SIG-M5 (cell line): ENCODE results near the gene RARG.
A peak's percentile ranks its signal among the peaks of the same experiment; 100 is the strongest.

Experiments used
- DNase-seq: peaks from one replicate; lab custom pipeline; 2025; lab: John Stamatoyannopoulos, UW

The RARG gene

GRCh38 chr12:53223389-53224060 lies 8.5 kb downstream of the RARG start:
- DNase-seq, result no peak

GRCh38 chr12:53222806-53223261 lies 9.2 kb downstream of the RARG start:
- no peak for DNase-seq

GRCh38 chr12:53222170-53222721 lies 9.8 kb downstream of the RARG start:
- no peak for DNase-seq

GRCh38 chr12:53221203-53222080 lies 10.6 kb downstream of the RARG start:
- no peak for DNase-seq

DNA sequence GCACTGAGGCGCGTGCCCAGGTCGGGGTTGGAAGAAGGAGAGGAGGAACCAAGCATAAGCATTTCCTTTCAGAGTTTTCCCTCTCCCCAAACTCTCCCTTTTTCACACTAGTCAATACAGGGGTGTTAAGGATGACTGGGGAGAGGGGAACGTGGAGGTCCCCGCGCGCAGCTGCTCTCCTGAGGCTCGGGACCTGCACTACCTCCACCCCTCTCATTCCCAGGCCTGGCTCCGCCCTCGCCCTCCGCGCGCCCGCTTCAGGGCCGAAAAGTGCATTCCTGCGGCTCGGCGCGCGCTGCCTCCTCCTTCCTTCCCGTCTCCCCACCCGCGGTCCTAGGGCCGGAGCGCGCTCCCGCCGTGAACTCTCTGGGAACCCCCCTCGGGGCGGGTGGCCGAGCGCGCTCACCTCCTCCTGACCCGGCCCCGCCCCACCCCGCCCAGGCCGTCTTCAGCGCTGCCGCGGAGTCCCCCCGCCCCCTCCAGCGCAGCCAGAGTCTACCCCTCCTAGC lies 11.3 kb downstream of the RARG start:
- DNase-seq, result peak; percentile 45

GRCh38 chr12:53219956-53220693 lies 11.9 kb downstream of the RARG start:
- no peak for DNase-seq

DNA sequence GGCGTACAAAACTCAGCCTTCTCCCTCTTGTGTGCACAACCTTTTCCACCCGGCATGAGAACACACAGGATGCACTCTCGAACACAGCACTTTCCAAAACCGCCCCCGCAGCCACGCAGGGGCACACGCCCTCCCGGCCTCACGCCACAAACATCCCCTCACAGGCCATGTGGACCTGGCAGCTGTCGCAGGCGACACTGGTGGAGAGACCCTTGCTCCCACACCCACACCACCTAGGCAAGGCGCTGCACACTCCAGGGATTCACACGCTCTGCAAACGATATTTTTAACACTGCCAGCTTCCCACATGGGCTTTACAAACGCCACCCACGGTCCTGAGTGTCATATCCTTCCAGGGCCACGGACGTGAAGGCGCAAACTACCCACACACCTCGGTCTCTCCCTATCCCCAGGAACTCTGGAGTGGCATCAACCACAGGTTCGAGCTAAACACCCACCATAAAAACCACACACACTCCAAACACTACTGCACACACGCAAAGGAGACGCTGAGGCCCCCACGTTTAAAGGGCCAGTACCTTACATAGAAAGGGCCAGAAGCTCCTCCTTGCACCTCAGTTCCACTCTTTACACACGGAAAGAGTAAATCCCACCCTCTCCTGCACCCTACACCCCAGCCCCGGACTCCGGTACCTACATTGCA lies 12.6 kb downstream of the RARG start:
- no peak for DNase-seq

DNA sequence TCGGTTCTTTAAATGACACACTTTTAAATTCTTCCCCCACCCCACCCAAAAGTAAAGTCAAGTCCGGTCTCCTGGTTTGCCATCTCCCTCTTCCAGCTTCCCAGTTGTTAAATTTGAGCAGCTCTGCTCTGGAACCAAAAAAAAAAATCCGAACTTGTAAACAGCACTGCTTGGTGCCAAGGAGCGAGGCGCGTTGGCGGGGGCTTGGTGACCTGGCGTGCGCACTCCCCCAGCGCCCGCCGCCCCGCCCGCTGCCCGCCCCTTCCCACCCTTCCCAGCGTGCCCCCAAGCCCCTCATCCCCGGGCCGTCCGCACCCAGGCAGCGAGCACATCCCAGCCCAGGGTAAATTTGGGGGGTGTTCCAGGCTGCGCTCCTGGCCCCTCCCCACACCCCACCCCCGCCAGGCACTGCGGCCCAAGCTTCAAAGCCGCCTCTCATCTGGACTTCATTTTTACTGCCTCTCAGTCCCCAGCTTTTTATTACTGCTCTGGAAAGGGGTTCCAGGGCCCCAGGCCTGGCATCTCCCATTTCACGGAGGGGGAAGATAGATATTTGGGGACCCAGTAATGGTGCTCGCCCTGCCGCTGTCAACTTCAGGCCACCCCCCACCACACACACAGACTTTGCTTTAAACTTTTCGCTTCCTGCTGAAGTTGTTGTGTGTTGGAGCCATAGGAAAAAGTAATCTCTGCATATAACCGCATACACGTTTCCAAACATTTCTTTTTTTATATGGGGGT lies 13.3 kb downstream of the RARG start:
- DNase-seq, result no peak

- no peak for DNase-seq
These were observed 14.1 kb downstream of the RARG start for GRCh38 chr12:53217931-53218307.

- no peak for DNase-seq
These were observed 14.7 kb downstream of the RARG start for GRCh38 chr12:53217051-53217930.

- no peak for DNase-seq
These were observed 16.5 kb downstream of the RARG start for GRCh38 chr12:53215497-53215896.

- no peak for DNase-seq
These were observed 17.1 kb downstream of the RARG start for GRCh38 chr12:53214687-53215455.

DNA sequence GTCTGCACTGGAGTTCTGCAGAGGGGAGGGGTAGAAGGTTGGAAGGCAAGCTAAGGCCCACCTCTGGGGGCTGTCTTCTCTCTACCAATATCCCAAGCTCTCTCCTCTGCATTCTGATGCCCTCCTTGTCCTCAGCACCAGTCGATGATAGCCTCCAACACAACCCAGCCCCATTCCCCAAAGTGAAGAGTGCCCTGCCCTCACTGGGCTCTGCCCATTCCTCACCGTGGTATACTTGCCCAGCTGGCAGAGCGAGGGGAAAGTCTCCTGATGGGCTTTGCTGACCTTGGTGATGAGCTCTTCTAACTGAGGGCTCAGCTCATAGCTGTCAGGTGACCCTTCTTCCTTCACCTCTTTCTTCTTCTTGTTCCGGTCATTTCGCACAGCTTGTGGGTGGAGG lies 17.8 kb downstream of the RARG start:
- DNase-seq, result no peak

- DNase-seq, result no peak
These were observed 18.7 kb downstream of the RARG start for GRCh38 chr12:53213348-53213747.

- no peak for DNase-seq
These were observed 19.1 kb downstream of the RARG start for GRCh38 chr12:53212931-53213330.

DNA sequence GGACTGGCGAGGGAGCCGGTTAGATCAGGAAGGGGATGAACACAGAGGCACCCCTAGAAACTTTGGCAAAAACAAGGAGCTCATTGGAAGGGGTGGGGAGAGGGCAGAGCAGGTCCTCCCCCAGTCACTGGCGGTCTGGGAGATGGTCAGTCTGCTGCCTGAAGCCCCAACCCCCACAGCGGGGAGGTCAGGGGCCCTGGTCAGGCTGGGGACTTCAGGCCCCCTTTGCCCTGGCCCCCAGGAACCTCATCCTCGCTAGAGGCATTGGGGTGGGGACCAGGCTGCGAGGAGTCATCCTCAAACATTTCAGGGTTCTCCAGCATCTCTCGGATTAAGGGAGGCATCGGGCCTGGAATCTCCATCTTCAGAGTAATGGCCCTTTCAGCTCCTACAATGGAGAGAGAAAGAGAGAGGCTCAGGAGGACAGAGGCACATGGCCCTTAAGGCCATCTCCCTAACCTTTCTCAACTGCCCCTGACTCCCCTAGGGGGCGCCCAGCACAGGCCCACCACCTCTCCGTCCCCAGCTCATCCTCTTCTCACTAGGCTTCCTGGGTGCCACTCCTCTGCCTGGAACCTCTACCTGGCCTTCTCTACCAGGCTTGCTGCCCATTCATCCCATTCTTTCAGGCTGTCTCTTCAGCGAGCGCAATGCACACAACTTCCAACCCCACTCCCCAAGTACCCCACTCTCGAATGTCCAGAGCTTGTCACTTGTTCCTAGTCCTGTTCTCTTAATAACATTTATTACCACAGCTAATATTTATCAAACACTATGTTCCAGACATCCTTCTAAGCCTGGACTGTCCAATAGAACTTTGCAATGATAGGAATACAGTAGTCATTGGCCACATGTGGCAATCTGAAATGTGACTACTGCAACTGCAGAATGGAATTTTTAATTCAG lies 20.3 kb downstream of the RARG start:
- no peak for DNase-seq

- no peak for DNase-seq
These were observed 21.2 kb downstream of the RARG start for GRCh38 chr12:53210843-53211242.

DNA sequence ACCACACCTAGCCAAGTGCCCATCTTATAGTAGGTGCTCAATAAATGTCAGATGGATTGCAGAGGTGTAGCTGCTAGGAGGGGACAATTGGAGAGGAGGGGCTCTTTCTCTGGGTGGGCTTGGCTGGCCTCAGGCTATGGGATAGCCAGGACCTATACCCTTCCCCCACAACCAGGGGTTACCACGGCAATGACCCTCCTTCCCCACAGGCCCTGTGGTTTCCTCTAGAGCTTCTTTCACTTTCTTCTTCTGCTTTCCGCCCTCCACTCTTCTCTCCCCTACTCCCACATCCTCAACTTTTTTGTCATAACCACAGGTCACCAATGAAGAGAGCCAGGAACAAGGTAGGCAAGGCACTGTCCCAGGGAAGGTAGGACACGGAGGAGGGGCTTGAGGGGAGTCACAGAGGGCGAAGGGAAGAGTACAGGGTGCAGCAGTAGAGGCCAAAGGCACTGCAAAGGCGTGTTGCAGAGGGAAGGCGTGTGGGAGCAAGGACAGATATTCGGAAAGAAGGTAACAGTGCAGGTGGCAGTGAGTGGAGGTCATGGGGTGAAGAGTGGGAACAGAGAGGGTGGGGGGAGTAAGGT lies 23.0 kb downstream of the RARG start:
- peak; percentile 27 for DNase-seq
